D721Med (cell line): Measurements from ENCODE around the gene MRPL50.
"Not testable (repeated sequence)": the region's sequence is repeated elsewhere in the genome, so short reads cannot be mapped to it uniquely, and the experiment has no call there.

Experiments used
- DNase-seq: peaks from one replicate; pipeline ENCODE4 v3.0.0; 2011; ENCODE audit warnings: low spot score; ENCODE audit not compliant: insufficient read length
- FAIRE-seq: peaks from 2 replicates; lab custom pipeline; 2011; peaks lifted over from hg19 to GRCh38; lab: Jason Lieb, UNC
- TF ChIP-seq, protein P1 (sequence below): IDR thresholded peaks from 2 replicates; pipeline ENCODE4 v1.5.1; 2012; ENCODE audit warnings: mild to moderate bottlenecking, control low read depth; ENCODE audit not compliant: insufficient read depth; ENCODE audit errors: missing control alignments

The MRPL50 gene

DNA sequence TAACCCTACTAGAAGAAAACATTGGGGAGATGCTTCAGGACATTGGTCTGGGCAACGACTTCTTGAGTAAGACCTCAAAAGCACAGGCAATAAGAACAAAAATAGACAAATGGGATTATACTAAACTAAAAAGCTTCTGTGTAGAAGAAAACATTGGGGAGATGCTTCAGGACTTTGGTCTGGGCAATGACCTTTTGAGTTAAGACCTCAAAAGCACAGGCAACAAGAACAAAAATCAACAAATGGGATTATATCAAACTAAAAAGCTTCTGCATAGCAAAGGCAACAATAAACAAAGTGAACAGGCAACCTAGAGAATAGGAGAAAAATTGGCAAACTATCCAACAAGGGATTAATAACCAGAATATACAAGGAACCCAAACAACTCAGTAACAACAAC is 3.7 kb downstream of the MRPL50 start:
- FAIRE-seq = no peak

DNA sequence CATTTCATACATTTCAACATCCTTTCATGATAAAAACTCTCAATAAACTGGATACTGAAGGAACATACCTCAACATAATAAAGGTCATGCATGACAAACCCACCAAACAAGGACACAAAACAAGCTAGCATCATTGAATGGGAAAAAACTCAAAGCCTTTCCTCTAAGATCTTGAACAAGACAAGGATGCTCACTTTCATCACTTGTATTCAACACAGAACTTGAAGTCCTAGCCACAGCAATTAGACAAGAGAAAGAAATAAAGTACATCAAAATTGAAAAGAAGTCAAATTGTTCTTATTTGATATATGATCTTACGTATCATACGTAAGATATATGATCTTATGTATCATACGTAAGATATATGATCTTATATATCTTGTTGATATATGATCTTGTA is 5.3 kb downstream of the MRPL50 start:
- FAIRE-seq (peak; percentile 51), DNase-seq (no peak)
- TF ChIP-seq, protein P1, sequence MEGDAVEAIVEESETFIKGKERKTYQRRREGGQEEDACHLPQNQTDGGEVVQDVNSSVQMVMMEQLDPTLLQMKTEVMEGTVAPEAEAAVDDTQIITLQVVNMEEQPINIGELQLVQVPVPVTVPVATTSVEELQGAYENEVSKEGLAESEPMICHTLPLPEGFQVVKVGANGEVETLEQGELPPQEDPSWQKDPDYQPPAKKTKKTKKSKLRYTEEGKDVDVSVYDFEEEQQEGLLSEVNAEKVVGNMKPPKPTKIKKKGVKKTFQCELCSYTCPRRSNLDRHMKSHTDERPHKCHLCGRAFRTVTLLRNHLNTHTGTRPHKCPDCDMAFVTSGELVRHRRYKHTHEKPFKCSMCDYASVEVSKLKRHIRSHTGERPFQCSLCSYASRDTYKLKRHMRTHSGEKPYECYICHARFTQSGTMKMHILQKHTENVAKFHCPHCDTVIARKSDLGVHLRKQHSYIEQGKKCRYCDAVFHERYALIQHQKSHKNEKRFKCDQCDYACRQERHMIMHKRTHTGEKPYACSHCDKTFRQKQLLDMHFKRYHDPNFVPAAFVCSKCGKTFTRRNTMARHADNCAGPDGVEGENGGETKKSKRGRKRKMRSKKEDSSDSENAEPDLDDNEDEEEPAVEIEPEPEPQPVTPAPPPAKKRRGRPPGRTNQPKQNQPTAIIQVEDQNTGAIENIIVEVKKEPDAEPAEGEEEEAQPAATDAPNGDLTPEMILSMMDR = no peak

More for the DNA sequence above, 3.7 kb downstream of the MRPL50 start:
- DNase-seq = no peak
- TF ChIP-seq, protein P1 = no peak

DNA sequence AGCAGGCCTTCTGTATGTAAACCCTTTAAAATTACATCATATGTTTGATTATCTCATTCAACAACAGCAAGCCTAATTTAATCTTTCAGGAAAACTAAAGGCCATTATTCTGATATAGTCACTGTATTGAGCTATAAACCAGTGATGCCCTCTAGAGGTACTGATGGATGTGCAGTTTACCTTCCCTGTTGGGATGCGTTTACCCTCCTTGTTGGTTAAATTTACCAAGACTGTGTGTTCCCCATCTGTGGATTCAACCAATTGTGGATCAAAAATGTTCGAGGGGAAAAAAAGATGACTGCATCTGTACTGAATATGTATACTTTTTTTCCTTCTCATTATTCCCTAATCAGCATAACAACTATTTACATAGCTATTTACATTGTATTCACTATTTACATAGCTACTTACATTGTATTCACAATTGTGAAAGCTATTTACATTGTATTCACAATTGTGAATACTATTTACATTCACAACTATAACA is 9.9 kb downstream of the MRPL50 start:
- DNase-seq (no peak), FAIRE-seq (peak; percentile 82)
- TF ChIP-seq, protein P1 = peak; percentile 32

DNA sequence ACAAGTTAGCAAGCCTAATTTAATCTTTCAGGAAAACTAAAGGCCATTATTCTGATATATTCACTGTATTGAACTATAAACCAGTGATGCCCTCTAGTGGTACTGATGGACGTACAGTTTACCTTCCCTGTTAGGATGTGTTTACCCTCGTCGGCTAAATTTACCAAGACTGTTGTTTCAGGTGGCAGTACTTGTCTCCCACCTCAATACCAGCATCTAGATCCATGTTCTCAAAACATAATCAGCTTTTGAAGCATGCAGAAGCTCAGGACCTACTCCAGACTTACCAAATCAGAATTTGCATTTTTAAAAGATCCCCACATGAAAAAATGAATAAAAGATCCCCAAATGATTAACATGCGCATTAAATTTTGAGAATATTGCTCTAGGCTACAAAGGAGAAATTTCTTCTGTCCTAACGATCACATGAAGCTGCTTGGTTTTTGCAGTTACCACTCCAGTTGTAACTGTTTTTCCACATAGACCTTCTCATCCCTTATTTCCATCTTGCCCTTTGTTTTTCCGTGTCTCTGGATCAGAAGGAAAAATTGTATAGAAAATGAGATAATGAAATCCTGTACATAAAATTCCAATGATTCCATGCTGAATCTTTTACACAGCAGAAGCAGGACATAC is 10.4 kb downstream of the MRPL50 start:
- no peak for DNase-seq
- peak; percentile 92 for FAIRE-seq
- TF ChIP-seq, protein P1 = peak; percentile 57

DNA sequence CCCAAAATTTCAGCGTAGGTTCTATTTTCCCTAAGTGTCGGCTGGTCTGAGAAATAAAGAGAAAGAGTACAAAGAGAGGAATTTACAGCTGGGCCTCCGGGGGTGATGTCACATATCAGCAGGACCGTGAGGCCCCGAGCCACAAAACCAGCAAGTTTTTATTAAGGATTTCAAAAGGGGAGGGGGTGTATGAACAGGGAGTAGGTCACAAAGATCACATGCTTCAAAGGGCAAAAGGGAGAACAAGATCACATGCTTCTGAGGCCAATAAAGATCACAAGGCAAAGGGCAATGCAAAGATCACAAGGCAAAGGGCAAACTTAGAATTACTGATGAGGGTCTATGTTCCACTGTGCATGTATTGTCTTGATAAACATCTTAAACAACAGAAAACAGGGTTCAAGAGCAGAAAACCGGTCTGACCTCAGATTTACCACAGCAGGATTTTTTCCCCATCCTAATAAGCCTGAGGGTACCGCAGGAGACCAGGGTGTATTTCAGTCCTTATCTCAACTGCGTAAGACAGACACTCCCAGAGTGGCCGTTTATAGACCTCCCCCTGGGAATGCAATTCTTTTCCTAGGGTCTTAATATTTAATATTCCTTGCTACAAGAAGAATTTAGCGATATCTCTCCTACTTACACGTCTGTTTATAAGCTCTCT is 13.4 kb downstream of the MRPL50 start, which contains the start of gene BAAT:
Gene BAAT (minus strand): TSS at position 134 of the 664 bp plus-strand sequence. CDS start 13,602 bp downstream, outside the sequence.
- FAIRE-seq, DNase-seq: not testable (repeated sequence)

DNA sequence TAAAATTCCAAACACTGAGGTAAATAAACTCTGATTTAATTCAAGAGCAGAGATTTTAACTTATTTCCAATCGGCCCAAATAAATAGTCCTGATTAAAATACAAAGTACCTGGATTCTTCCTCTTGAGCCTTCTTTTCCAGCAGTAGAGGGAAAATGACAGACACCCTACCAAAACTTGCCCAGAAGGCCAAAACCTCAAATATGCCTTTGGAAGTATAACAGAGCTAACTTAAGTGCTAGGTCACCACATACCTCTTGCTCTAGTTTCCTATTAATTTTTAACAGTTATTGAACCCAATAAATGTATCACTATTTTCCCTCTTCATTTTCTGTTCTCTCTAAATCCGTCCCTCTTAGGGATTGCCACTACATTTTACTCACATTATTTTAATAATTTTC is 15.1 kb downstream of the MRPL50 start:
- FAIRE-seq (no peak), DNase-seq (no peak)
- TF ChIP-seq, protein P1 = no peak

DNA sequence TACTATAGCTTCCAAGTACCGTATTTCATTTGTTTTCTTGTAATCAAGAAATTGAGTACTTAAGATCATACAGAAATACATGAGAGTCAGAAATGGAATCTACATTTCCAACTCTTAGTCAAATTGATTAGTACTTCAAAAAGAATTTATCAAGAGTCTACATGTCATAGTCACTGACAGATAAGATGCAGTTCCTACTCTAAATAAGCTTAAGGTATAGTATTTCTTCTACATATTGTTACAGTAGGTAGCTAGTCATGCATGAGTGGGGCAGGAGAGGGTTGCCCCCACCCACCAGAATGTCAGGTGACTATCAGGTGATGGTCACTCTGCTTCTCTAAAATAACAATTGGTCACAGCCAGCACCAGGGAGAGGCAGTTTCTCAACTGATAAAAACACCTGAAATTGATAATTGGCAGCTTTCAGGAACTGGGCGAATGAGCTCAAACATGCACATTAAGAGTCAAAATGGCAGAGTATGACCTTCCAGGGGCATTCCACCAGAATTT is 16.5 kb downstream of the MRPL50 start:
- DNase-seq (no peak), FAIRE-seq (no peak)
- TF ChIP-seq, protein P1 = no peak
